Retinal pigment epithelial cell (primary cell): ENCODE results near the gene CNTRL.

ENCODE experiments used
- DNase-seq: peaks from one replicate; pipeline ENCODE4 v3.0.0-alpha.2; 2010; ENCODE audit warnings: low read depth
- H3K4me3 ChIP-seq: 2 replicates; pipeline ENCODE4 v1.5.1; 2011; ENCODE audit warnings: mild to moderate bottlenecking, low read length, control low read depth, moderate library complexity
- TF ChIP-seq, protein P1 (sequence below): conservative IDR thresholded peaks from 2 replicates; pipeline ENCODE4 v1.5.1; 2011; ENCODE audit warnings: low read depth, low read length, control low read depth, inconsistent platforms

CNTRL gene

DNA sequence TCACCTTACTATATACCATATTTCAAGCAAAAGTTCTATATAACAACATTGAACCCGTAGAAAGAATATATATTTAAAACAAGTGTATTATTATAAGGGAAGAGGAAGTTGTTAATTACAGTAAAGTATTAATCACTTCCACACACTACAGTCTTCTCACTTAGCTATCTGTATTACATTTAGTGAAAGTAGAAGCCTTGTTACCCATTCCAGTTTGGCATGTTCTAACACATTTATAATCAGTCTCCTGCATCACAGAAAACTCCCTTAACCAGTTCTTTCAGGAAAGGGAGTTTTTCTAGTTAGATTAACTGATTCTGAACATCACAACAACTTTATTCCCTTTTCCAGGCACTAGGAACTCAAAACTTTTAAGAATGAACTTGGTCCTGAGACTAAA lies 120.0 kb downstream of the CNTRL start:
- DNase-seq = no peak
- H3K4me3 ChIP-seq = no peak overlapping the region
- TF ChIP-seq, protein P1, sequence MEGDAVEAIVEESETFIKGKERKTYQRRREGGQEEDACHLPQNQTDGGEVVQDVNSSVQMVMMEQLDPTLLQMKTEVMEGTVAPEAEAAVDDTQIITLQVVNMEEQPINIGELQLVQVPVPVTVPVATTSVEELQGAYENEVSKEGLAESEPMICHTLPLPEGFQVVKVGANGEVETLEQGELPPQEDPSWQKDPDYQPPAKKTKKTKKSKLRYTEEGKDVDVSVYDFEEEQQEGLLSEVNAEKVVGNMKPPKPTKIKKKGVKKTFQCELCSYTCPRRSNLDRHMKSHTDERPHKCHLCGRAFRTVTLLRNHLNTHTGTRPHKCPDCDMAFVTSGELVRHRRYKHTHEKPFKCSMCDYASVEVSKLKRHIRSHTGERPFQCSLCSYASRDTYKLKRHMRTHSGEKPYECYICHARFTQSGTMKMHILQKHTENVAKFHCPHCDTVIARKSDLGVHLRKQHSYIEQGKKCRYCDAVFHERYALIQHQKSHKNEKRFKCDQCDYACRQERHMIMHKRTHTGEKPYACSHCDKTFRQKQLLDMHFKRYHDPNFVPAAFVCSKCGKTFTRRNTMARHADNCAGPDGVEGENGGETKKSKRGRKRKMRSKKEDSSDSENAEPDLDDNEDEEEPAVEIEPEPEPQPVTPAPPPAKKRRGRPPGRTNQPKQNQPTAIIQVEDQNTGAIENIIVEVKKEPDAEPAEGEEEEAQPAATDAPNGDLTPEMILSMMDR = no peak

DNA sequence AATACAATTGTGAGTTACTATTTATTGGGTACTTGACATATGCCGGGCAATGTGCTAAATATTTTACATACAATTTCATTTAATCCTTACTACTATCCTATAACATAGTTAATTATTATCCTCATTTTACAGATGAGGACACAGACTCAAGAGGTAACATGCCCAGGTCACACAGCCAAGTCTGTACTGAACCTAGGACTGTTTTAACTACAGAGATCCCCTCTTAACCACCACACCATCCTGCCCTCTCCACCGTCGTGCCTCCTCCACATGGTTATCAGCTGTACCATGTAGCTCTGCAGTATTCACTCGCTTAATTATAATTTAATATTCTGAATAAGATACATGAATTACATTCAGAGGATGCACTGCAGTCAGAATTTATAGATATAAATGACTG lies 121.6 kb downstream of the CNTRL start:
- DNase-seq = no peak
- TF ChIP-seq, protein P1 = no peak
- no peak overlapping the region for H3K4me3 ChIP-seq

DNA sequence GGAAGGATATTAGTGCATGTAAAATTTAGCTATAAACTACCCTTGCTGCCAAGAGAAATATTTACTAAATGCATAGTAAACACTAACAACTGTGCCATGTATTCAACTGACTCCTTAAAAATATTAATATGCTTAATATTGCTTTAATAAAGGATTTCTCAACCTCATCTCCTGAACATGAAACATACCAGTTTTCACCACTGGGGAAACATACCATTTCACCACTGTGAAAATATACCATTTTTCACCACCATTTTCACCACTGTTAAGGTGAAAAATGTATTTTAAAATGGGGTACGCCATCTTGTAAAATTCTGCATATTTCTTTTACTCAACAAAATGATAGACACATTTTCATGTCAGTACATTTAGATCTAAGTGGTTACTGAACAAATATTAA lies 122.4 kb downstream of the CNTRL start:
- H3K4me3 ChIP-seq = no peak overlapping the region
- TF ChIP-seq, protein P1 = no peak
- DNase-seq = no peak

DNA sequence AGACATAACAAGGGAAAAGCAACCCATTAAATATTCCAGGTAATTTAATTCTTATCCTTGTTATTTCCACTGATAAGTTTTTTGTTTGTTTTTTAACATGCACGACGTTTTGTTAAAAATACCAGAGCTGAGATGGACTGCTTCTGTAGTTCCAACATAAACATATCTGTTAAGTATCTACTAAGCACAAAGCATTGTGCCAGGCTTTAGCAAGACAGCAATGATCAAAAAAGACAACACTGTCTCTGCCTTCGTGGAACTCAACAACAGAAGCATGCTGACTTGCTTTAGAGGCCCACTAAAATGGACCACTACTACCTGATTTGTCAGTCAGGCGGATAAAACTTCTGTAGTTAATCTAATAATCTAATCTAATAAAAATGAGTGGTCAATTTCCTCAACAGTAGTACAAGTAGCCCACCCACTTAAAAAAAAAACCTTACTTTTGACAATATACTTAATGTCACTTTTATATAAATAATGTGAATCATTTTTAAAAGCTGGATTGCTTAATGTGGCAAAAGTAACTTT lies 123.8 kb downstream of the CNTRL start:
- DNase-seq = no peak
- TF ChIP-seq, protein P1 = no peak
- no peak overlapping the region for H3K4me3 ChIP-seq

DNA sequence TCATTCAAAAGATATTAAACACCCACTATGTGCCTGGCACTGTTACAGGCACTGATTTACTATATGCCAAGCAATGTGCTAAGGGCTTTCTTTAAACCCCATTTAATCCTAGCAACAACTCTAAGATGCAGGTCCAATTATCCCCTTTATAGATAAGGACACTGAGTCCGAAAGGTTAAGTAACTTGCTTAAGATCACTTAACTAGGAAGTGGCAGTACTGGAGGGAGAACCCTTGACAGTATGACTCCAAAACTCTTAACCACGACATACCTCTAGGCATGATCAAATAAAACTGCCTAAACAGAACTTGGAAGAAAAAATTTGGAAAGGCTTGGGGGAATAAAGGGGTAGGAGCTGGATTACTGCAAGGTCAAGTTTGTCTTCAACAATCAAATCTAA lies 125.2 kb downstream of the CNTRL start:
- DNase-seq = peak; percentile 23
- peak overlapping the region; percentile 82 for H3K4me3 ChIP-seq
- TF ChIP-seq, protein P1 = no peak

DNA sequence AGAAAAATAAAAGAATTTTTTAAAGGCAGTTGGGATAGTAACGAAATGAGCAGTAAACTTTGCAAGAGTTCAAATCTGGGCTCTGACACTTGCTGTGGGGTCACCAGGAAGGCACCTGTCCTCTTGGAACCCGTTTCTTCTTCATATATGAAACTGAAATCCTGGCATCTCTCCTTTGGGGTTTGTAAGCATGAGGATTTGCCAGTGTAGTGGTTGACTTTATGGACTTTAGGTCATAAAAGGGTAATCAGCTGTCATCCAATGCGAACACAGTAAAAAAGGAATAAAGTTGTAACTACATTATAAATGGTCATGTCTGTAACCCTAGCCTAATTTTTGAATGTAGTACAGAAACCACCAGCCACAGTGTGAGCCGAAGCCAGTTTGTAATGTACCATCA lies 125.6 kb downstream of the CNTRL start:
- TF ChIP-seq, protein P1 = no peak
- H3K4me3 ChIP-seq = peak overlapping the region; percentile 82
- no peak for DNase-seq

DNA sequence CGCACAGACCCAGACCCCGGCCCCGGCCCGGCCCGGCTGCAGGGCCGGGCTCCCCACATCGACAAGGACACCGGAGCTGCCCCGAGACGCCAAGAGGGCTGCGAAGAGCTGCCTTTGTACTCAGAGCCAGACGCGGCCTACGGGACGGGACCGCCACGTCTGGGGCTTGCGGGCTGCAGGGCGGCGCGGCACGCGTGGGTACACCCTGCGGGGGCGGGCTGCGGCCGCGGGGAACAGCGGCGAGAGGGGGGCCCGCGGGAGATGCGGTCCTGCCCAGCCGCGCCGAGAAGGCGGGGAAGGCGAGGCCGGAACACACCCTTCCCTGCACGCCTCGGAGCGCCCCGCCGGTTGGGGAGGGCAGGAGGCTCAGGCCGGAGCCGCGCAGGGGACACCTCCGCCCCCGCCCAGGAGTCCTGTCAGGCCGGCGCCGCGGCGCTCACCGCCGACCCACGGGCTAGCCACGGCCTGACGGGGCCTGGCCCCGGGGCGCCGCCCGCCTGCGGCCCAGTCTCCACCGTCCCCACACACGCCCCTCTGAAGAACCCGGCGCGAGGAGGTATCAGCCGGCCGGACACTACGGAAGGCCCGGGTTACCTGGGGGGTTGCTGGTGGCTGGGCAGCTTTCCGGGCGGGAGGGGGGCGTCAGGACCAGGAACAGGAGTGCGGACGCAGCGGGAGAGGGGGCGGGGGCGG lies 126.4 kb downstream of the CNTRL start:
- no peak for DNase-seq
- H3K4me3 ChIP-seq = peak overlapping the region; percentile 82
- TF ChIP-seq, protein P1 = no peak
